ENCODE data around the gene LETM1. TPM values are rescaled to one million over a fixed set of nuclear protein-coding genes. Genes with fewer than 3 reads are reported as not detected.

Gene LETM1
- polyA plus RNA-seq, 1 donor from 2014 or later, result 12.0 TPM

DNA sequence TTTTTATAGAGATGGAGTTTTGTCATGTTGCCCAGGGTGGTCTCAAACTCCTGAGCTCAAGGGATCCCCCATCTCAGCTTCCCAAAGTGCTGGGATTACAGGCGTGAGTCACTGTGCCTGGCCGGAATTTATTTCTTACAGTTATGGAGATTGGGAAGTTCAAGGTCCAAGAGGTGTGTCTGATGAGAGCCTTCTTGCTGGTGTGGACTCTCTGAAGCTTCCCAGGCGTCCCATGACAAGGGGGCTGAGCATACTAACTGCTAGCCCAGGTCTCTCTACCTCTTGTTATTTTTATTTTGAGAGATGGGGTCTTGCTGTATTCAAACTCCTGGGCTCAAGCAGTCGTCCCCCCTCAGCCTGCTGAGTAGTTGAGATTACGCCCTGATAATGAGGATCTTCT lies 12.3 kb upstream of the LETM1 start:
- Mint-ChIP-seq H3K27ac (peak overlapping the region in 2 of 3 donors; percentile 50 to 99), H3K27me3 (peaks cover 1% of the 10 kb centered on the region), H3K4me3 (peak overlapping the region in 1 of 4 donors; percentile 90), H3K4me1 (peaks cover 11 to 17% (median 13%) of the 10 kb centered on the region in 3 donors), H3K36me3 (no peaks in the 10 kb centered on the region), H3K9me3 (no peaks in the 10 kb centered on the region)

DNA sequence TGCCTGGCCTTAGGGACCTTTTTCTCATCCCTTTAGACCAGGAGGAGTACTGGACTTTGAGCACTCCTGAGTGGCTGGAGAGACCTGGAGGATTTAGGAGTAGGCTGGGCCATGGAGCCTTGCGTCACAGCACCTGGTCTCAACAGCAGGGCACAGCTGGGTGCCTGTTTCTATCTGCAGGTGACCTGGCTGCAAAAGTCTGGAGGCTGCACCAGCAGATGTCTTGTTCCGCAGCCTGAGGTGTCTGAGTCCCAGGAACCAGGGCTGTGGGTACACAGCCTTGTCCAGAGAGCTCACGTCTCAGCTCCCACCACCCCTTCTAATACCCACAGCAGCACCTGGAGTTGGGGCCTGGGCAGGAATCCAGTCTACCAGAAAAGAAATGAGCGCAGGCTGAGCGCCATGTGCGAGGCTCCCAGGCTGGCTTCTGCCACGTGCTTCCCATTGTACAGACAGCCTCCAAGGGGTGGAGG lies 10.3 kb upstream of the LETM1 start:
- Mint-ChIP-seq H3K36me3 (no peaks in the 10 kb centered on the region), H3K4me1 (peaks cover 14% of the 10 kb centered on the region in 3 donors), H3K9me3 (no peaks in the 10 kb centered on the region), H3K4me3 (no peak overlapping the region), H3K27ac (peak overlapping the region in 1 of 3 donors; percentile 37), H3K27me3 (peaks cover 3% of the 10 kb centered on the region)

DNA sequence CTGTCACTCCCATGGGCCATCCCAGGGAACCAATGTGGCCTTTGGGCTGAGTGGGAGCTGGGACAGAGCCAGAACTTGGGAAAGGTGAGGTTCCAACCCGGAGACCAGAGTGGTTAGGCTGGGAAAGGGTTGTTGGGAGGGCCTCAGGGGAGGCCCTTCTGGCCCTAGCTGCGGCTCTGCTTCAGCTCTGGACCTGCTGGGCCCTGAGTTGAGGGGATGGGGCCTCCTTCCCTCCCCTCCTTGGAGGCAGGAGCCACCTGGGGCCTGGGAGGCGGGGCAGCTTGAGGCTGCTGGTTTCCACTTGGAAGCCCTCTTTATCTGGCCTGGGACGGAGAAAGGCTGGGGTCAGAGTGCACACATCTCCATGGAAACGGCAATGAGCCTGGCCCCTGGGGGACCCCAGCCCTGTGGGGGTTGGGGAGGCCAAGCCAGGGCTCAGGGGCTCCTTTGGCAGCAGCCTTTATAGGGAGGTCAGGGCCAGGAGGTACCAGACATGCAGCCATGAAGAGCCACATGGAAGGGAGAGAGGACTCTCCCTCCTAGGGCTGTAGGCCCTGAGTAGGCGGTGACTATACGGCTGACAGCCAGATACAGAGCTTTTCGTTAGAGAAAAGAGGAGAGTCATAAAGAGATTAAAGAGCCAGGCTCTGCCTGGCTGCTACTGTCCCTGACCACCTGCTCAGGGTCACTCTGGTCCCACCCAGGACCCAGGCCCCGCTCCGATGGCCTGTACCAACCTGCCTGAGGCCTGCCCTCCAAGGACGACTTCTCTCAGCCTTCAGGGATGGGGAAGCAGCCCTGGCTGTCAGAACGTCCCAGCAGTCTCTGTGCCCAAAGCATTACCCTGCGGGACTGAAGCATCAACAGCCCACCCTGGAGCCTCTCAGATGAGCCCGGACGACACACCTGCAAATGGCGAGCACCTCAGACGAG lies 8.4 kb upstream of the LETM1 start:
- Mint-ChIP-seq H3K4me1 (peaks cover 7 to 11% (median 9%) of the 10 kb centered on the region in 3 donors), H3K9me3 (no peaks in the 10 kb centered on the region), H3K4me3 (no peak overlapping the region), H3K27me3 (peaks cover 3% of the 10 kb centered on the region), H3K27ac (peak overlapping the region in 1 of 3 donors; percentile 51), H3K36me3 (no peaks in the 10 kb centered on the region)

DNA sequence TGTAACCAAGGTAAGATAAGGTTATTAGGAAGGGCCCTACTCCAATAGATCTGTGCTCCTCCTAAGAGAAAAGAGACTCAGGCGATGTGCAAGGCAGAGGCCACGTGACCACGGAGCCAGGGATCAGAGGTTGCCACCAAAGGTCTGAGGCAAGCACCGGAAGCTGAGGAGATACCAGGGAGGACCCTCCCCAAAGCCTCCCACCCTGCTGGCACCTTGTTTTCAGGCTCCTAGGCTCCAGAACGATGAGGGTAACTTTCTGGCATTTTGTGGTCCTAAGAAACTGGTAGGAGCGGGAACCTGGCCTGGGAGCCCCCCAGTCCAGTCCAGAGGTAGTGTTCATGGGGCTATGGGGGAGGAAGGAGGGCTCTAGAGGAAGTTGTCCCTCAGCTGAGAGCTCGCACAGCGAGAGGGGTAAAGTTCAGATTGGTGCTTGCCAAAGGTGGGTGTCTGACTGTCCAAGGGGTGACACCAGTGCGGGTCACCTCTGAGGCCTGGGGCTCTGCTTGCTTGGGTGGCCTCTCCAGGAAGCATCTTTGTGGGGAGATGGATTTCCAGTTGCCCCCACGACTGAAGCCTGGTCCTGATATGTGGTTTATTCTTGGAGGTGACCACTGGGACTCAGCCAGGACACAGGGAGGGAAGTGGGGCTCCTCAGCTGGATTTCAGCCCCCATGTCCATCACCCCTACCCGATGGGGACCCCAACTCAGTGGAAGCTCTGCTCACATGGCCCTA lies 7.5 kb upstream of the LETM1 start:
- Mint-ChIP-seq H3K4me3 (peak overlapping the region in 3 of 4 donors; percentile 15 to 79 (median 70)), H3K36me3 (no peaks in the 10 kb centered on the region), H3K27me3 (peaks cover 3% of the 10 kb centered on the region)

DNA sequence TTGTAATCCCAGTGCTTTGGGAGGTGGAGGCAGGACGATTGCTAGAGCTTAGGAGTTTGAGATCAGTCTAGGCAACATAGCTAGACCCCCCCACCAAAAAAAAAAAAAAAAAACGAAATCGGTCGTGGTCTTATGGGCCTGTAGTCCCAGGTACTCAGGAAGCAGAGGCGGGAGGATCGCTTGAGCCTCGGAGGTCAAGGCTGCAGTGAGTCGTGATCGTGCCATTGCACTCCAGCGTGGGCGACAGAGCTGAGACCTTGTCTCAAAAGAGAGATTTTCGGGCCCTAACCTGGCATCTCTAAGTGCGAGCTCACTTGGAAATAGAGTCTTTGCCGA lies 7.0 kb upstream of the LETM1 start:
- H3K27me3 Mint-ChIP-seq, result peaks cover 3% of the 10 kb centered on the region
- peak overlapping the region in 2 of 3 donors; percentile 15 to 53 for H3K27ac Mint-ChIP-seq
- no peaks in the 10 kb centered on the region for H3K36me3 Mint-ChIP-seq
- no peaks in the 10 kb centered on the region for H3K9me3 Mint-ChIP-seq
- peak overlapping the region; percentile 15 to 79 (median 69) for H3K4me3 Mint-ChIP-seq
- peaks cover 7 to 11% (median 7%) of the 10 kb centered on the region in 3 donors for H3K4me1 Mint-ChIP-seq

More for the DNA sequence above, 7.5 kb upstream of the LETM1 start:
- Mint-ChIP-seq H3K9me3 (no peaks in the 10 kb centered on the region), H3K27ac (peak overlapping the region in 2 of 3 donors; percentile 15 to 53), H3K4me1 (peaks cover 7 to 11% (median 7%) of the 10 kb centered on the region in 3 donors)

DNA sequence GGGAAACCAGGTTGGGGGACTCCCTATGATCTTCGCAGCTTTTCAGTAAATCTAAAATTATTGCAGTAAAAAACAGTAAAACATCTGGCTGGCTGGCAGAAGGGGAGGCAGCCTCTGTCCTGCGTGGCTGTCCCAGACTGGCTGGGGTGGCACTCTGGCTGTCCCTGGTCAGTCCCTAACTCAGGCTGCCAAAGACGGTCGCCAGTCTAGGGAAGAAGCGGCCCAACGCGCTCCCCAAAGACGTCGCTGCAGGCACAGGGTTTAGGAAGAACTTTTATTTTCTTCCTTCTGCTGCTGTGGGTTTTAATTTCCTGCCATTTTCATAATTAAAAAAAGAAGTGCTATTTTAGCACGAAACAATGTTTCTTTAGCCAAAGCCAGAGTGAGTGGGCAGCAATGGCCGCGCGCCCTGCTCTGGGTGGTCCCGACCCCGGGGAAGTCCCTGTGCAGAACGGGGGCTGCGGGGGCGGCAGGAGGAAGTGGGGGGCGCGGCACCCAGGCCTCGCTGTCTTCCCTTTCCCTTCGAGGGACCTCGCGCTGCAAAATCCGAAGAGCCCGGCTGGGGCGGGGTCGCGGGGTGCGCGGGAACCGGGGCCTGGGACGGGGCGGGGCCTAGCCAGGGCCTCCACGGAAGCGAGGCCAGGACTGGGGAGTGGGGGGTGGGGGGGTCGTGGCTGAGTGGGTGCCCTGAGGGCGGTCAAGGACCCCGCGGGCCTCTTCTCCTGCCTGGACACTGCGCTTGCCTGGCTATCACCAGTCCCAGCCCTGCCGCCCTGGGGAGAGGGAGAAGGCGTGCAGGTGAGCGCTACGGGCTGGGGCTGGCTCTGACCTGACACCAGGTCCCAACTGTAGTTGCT lies 6.3 kb upstream of the LETM1 start:
- Mint-ChIP-seq H3K4me1 (peaks cover 7 to 11% (median 8%) of the 10 kb centered on the region in 3 donors), H3K4me3 (peak overlapping the region; percentile 76 to 85 (median 81)), H3K36me3 (no peaks in the 10 kb centered on the region), H3K27me3 (peaks cover 3% of the 10 kb centered on the region), H3K27ac (peak overlapping the region in 1 of 3 donors; percentile 67), H3K9me3 (no peaks in the 10 kb centered on the region)

DNA sequence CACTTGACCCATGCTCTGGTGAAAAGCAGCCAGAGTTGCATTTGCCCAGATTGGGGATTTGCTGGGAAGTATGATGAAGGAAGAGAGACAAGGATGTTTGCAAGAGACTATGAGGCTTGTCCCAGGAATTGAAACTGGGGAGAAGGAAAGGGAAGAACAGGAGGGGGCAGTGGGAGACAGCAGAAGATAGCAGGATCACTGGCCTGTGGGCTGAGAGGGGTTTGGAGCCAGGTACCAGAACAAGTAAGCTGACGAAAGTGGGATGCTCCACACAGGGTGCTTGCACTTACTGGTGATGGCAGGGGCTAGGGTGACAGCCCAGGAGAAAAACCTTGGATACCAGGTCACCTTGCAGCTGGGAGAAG lies 3.4 kb upstream of the LETM1 start:
- Mint-ChIP-seq H3K36me3 (no peaks in the 10 kb centered on the region), H3K27me3 (peaks cover 3% of the 10 kb centered on the region), H3K4me3 (peak overlapping the region in 2 of 4 donors; percentile 24 to 67), H3K4me1 (peaks cover 7 to 18% (median 17%) of the 10 kb centered on the region in 3 donors), H3K9me3 (no peaks in the 10 kb centered on the region), H3K27ac (no peak overlapping the region)

DNA sequence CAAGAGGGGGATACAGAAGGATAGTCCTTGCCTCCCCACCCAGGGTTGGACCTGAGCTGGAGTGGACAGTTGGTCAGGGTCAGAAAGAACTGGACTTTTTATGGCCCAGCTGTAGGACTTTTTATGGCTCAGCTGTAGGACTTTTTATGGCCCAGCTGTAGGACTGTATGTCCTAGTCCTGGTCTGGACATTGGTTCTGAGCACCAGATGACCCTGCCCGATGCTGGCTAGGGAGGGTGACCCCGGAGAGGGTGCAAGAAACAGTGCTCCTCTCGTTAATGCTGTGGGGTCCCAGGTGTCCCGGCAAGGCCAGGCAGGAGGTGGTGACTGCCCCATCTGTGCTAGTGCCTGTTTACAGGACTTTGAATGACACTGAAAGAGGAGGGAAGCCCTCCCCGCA lies 2.0 kb upstream of the LETM1 start:
- Mint-ChIP-seq H3K27me3 (peaks cover 2% of the 10 kb centered on the region), H3K4me3 (peak overlapping the region in 1 of 4 donors; percentile 83), H3K27ac (no peak overlapping the region)

DNA sequence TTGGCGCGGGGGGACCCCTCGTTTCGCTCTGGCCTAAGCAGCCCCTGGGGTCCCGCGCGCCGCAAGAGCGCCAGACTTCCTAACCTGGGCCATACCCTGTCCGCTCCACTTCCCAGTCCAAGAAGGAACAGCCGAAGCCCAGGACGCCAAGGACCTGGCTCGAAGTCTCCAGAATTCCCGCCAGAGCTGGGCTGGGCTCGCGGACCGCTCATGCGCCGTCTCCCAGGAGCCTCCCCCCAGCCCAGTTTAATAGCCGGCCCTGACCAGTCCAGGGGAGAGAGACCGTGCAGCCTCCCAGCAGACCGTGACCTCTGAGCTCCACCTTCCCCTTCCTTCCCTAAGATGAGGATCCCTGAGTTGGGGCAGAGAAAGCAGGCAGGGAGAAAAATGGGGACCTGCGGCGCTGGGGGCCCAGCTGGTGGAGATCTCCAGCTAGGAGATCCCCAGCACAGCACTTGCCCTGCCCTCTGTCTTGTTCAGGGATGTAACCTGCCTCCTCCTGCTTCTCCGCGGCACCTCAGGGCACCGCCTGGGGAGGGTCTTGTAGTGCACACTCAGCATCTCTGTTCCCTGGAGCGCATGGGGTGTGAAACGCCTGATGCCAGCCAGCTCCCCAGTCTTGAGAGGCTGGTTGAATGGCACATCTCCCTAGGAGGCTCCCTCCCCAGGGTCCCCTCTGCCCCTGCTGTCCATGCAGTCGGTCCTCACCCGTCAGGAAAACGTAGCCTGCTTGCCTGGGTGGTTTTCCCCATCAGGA lies 1.2 kb upstream of the LETM1 start:
- no peaks in the 10 kb centered on the region for H3K9me3 Mint-ChIP-seq
- no peaks in the 10 kb centered on the region for H3K36me3 Mint-ChIP-seq

More for the DNA sequence above, 2.0 kb upstream of the LETM1 start:
- H3K9me3 Mint-ChIP-seq, result no peaks in the 10 kb centered on the region
- no peaks in the 10 kb centered on the region for H3K36me3 Mint-ChIP-seq
- H3K4me1 Mint-ChIP-seq, result peaks cover 13 to 23% (median 21%) of the 10 kb centered on the region in 3 donors

DNA sequence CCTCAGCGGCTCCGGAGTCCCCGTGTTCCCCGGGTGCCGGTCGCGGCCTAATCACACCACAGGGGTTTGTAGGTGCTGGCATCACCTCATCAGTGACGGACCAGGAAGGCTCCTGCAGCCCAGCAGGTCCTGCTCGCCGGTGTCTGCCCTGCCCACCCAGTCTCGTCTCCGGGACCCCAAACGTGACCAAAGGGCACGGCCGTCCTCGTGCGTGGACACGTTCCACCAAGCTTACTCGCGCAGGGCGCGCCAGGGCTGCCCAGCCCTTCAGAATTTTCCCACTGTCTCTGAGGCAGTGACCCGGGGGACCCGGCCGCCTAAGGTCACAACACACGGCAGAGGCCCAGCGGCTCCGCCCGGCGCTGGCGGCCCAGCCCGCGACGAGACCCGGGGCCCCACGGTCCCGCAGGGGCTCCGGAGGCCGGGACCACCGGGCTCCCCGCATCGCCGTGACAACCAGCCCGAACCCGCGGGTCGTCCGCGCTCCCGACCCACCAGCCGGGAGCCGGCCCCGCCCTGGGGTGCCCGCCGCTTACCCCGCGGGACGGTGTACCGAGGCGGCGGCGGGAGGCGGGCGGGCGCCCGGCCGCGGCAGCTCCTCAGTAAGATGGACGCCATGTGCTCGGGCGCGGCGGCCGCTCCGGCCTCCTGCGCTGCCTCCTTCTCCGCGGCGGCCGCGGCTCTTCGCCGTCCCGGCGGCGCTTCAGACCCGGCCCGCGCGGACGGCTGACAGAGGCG lies 454 bp downstream of the LETM1 start:
- H3K4me1 Mint-ChIP-seq, result peaks cover 10 to 21% (median 19%) of the 10 kb centered on the region in 3 donors
- peak overlapping the region; percentile 80 to 92 (median 86) for H3K4me3 Mint-ChIP-seq

More for the DNA sequence above, 1.2 kb upstream of the LETM1 start:
- H3K4me1 Mint-ChIP-seq, result peaks cover 12 to 27% (median 17%) of the 10 kb centered on the region in 3 donors
- no peak overlapping the region for H3K27ac Mint-ChIP-seq
- H3K4me3 Mint-ChIP-seq, result peak overlapping the region; percentile 75 to 92 (median 86)
- no peaks in the 10 kb centered on the region for H3K27me3 Mint-ChIP-seq

DNA sequence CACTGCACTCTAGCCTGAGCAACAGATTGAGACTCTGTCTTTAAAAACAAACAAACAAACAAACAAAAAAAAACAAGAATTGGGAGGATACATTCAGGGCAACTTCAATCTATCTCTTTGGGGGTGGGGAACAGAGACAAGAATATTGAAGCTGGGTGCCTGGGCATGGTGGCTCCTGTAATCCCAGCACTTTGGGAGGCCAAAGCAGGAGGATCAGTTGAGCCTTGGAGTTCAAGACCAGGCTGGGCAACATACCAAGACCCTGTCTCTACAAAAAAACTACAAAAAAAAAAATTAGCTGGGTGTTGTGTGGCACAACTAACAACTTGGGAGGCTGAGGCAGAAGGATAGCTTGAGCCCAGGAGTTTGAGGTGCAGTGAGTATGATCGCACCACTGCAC lies 1.2 kb downstream of the LETM1 start:
- Mint-ChIP-seq H3K4me3 (peak overlapping the region; percentile 80 to 92 (median 86)), H3K27me3 (no peaks in the 10 kb centered on the region), H3K36me3 (no peaks in the 10 kb centered on the region), H3K9me3 (no peaks in the 10 kb centered on the region), H3K4me1 (peaks cover 10 to 21% (median 19%) of the 10 kb centered on the region in 3 donors), H3K27ac (peak overlapping the region; percentile 45 to 92 (median 80))

More for the DNA sequence above, 454 bp downstream of the LETM1 start:
- H3K27ac Mint-ChIP-seq, result peak overlapping the region; percentile 45 to 92 (median 80)
- no peaks in the 10 kb centered on the region for H3K36me3 Mint-ChIP-seq
- no peaks in the 10 kb centered on the region for H3K27me3 Mint-ChIP-seq
- H3K9me3 Mint-ChIP-seq, result no peaks in the 10 kb centered on the region

DNA sequence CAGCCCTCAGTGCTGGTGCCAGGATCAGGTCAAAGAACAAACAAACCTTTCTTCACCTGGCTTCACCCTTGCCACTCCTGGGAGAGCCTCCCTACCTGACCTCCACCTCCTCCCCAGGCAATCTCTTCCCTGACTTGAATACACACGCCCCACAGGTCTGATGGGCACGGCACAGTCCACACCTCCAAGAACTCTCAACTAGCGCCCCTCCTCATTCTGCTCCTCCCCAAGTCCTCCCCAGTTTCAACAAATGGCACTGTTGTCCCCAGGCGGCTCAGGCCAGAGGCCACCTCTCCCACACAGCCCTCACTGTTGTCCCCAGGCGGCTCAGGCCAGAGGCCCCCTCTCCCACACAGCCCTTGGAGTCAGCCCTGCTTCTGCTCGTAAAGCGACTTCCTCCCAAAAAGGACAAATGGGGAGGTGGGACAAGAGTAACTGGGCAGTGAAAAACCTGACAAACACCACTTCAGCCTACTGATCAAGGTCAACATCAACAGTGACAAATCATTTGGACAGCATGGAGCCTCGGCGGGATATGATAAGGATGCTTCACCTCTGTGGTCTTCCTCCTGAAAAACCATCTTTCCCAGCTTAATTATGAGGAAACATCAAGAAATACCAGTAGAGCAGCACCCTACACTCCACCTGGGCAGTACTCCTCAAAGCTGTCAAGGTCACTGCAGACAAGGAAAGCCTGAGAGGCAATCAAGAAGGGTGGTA lies 2.9 kb downstream of the LETM1 start:
- no peaks in the 10 kb centered on the region for H3K9me3 Mint-ChIP-seq
- peak overlapping the region in 1 of 3 donors; percentile 72 for H3K27ac Mint-ChIP-seq
- no peaks in the 10 kb centered on the region for H3K36me3 Mint-ChIP-seq
- peak overlapping the region in 3 of 4 donors; percentile 21 to 84 (median 72) for H3K4me3 Mint-ChIP-seq
- H3K27me3 Mint-ChIP-seq, result no peaks in the 10 kb centered on the region
- peaks cover 10 to 21% (median 21%) of the 10 kb centered on the region in 3 donors for H3K4me1 Mint-ChIP-seq
